Left kidney (tissue), 2 donors: ENCODE results near the gene ARPC1A. TPM values are rescaled to one million over a fixed set of nuclear protein-coding genes. Genes with fewer than 3 reads are reported as not detected.
"Not testable (repeated sequence)": the region's sequence is repeated elsewhere in the genome, so short reads cannot be mapped to it uniquely, and the experiment has no call there.

ENCODE experiments used
- DNase-seq: peaks from one replicate; pipeline ENCODE4 v3.0.0-alpha.2; 2013
- polyA plus RNA-seq: library from polyadenylated mRNA; unstranded; fragments of 120-200 nt; gene quantifications from one replicate; pipeline ENCODE4 v1.2.1, GENCODE V29; 2013; ENCODE audit not compliant: insufficient read length

ARPC1A gene
- polyA plus RNA-seq, 1 donor, result 108 TPM

GRCh38 chr7:99408379-99409191 is 82.9 kb downstream of the ARPC1A start, which contains the start of the genes BUD31 and PDAP1:
Gene BUD31, plus strand, starts transcription at chr7:99408969. Its CDS starts 2,124 bp downstream, at chr7:99411093.
Gene PDAP1, minus strand, starts transcription at chr7:99408597. Its CDS starts 49 bp downstream, at chr7:99408548.
- DNase-seq, result peak; percentile 91

GRCh38 chr7:99409192-99409572 is 83.5 kb downstream of the ARPC1A start:
- no peak for DNase-seq

GRCh38 chr7:99409806-99410205 is 84.1 kb downstream of the ARPC1A start:
- DNase-seq, result no peak

GRCh38 chr7:99410635-99411034 is 84.9 kb downstream of the ARPC1A start:
- DNase-seq, result no peak

GRCh38 chr7:99415513-99416127 is 89.9 kb downstream of the ARPC1A start:
- not testable (repeated sequence) for DNase-seq

Other genes starting within 250 kb of the ARPC1A start
- gene SMURF1, start 181.8 kb upstream of the ARPC1A start, polyA plus RNA-seq, result 18.8 TPM
- not detected for gene KPNA7, start 117.8 kb upstream of the ARPC1A start, polyA plus RNA-seq
- 0.20 TPM for gene MYH16, start 53.1 kb upstream of the ARPC1A start, polyA plus RNA-seq
- 26.9 TPM for gene ARPC1B, start 48.8 kb downstream of the ARPC1A start, polyA plus RNA-seq
- gene PDAP1, start 82.7 kb downstream of the ARPC1A start, polyA plus RNA-seq, result 137 TPM
- 109 TPM for gene BUD31, start 83.1 kb downstream of the ARPC1A start, polyA plus RNA-seq
- gene PTCD1, start 112.9 kb downstream of the ARPC1A start, polyA plus RNA-seq, result 6.0 TPM
- gene CPSF4, start 113.0 kb downstream of the ARPC1A start, polyA plus RNA-seq, result 41.8 TPM
- 421 TPM for gene ATP5MF, start 140.3 kb downstream of the ARPC1A start, polyA plus RNA-seq
- gene ZNF789, start 147.0 kb downstream of the ARPC1A start, polyA plus RNA-seq, result 75.5 TPM
- gene ZNF394, start 174.4 kb downstream of the ARPC1A start, polyA plus RNA-seq, result 18.6 TPM
- 16.8 TPM for gene ZKSCAN5, start 178.8 kb downstream of the ARPC1A start, polyA plus RNA-seq
- 16.2 TPM for gene FAM200A, start 226.2 kb downstream of the ARPC1A start, polyA plus RNA-seq
- 114 TPM for gene ZNF655, start 232.7 kb downstream of the ARPC1A start, polyA plus RNA-seq